IPS DF 19.7 (cell line): ENCODE data around the gene DBI.

Source experiments
- DNase-seq: peaks from one replicate; pipeline ENCODE4 v3.0.0-alpha.2; 2013; ENCODE audit warnings: low read depth, low spot score

DBI gene

DNA sequence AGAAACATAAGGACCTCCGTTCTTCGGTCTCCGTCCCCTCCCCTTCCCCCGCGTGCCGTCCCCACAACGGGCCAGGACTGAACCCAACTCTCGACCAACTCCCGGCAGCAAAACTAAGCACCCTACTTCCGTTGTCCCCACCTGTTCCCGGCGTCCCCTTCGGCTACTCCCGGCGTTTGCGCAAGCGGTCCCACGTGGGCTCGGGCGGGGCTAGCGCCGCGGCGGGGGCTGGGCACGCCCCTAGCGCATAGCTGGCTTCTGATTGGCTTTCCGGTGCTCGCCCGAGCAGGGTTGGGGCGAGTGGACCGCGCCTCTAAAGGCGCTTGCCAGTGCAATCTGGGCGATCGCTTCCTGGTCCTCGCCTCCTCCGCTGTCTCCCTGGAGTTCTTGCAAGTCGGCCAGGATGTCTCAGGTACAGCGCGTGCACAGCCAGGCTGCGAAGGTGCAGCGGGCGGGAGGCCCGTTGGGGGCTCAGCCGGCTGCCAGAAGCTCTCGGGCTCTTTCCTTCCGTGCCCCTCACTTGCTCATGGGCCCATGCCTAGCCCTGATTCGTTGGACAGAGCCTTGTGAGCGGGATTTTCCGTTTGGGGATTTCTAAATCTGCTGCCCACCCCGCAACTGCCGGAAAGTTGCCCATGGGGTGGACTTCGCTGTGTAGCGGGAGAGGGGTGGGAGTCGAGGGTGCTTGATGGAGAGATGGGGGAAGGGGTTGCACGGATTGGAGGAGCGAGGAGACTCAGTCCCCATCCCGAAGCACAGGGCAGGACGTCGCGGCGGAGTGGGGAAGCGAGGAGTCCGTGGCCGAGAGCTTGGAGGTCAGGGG, at the start of gene DBI, which contains the start of gene C2orf76:
TSS of gene DBI (plus strand) at position 329 of the 823 bp plus-strand sequence. CDS start at position 404, 75 bp downstream.
TSS of gene C2orf76 (minus strand) at position 186 of the 823 bp plus-strand sequence. CDS start 26,875 bp downstream, outside the sequence.
- DNase-seq = peak; percentile 80

DNA sequence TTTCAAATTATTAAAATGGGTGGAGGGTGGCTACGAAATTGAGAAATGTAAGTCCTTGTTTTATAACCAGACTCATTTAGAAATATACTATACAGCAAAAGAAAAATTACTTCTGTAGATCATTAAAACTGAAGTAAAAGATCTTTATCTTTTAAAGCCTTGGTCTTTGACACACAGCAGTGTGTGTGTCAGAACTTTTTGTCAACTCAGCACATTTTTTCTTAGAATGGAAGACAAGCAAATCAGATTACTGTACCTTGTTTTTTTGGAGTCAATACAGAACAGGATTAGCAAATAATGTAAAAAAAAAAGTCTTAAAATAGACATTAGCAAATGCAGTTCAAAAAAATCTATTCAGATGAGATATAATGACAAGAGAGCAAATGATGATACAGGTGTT, 49.2 kb upstream of the DBI start:
- DNase-seq = no peak

DNA sequence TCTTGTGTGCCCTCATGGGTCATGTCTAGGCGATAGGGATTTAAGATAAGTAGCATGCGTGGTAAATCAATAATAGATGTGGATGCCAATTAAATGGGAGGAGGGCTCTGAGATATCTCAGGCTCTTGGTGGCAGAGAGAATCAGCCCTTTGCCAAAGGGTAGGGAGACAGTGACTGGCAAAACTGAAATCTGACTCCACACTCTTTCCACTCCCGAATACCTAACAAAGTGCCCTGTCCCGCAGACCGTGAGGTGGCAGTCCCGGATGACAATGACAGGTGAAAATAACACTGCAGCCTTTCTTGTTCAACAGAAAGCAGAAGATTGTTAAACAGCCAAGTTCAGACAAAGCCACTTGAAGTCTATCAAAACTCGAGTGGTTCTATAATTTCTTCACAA, 47.2 kb upstream of the DBI start:
- DNase-seq = no peak

GRCh38 chr2:119323459-119323858, 43.3 kb upstream of the DBI start:
- DNase-seq = no peak

DNA sequence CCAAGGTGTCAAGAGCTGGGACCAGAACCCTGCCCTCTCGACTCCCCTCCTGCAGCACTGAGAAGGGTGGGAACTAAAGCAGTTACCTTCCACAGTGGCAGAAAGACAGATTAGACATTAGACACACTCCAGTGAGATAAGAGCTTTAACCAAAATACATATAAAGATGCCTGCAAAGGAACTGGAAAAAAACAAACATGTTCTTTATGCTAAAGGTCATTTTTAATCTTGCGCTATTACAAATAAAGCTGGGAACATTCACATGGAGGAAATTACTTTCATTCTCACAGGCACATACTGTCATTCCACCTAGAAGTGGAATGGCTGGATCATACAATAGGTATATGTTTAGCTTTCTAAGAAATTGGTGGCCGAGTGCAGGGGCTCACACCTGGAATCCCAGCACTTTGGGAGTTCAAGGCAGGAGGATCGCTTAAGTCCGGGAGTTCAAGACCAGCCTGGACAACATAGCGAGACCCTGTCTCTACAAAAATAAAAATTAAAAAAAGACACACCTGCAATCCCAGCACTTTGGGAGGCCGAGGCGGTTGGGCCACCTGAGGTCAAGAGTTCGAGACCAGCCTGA, 42.0 kb upstream of the DBI start:
- DNase-seq = no peak

DNA sequence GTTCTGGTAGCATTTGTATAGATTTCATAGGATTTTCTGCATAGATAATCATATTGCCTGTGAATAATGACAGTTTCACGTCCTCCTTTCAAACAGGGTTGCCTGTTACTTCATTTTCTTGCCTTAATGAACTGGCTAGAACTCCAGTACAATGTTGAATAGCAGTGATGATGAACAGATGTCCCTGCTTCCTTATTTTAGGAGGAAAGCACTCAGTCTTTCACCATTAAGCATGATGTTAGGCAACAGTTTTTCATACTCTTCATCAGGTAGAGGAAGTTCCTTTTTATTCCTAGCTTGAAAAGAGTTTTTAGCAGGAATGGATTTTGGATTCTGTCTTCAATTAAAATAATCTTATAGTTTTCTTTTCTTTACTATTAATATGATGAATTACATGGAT, 39.8 kb upstream of the DBI start:
- DNase-seq = no peak

- no peak for DNase-seq
Observed at GRCh38 chr2:119327431-119327830, 39.3 kb upstream of the DBI start.

DNA sequence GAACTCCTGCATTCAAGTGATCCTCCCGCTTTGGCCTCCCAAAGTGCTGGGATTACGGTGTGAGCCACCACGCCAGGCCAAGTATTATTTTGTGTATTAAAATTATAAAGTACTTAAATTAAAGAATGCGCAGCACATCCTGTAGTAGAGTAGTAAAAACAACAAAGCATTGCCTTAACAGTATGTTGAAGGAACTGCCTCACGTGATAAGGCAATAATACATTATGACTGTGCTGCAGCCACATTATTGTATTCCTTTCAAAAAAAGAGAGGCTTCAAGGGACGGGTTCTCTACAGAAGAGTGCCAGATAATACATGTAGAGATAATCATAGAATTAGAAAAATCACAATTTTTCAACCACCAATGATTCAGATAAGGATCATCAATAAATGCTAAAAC, 33.8 kb upstream of the DBI start:
- DNase-seq = no peak

GRCh38 chr2:119333360-119333759, 33.4 kb upstream of the DBI start:
- DNase-seq = no peak

- no peak for DNase-seq
Observed at GRCh38 chr2:119333833-119334232, 32.9 kb upstream of the DBI start.

DNA sequence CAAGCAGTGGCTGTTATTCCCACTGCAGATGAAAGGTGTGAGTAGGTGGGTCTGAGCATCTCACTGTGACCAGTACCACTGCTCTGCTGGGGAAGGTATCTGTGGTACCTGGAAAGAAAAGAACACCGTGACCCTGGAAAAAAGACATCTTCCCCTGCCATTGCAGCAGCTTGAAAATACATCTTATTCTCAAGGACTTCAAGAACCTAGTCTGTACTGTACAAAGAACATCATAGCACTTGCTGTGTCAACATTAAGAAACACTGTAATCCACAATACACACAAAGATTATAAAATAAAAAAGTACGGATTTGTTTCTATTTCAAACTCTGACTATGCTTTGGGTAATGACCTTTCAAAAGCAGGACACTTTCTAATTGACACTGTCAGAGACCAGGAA, 29.0 kb upstream of the DBI start:
- no peak for DNase-seq

- no peak for DNase-seq
Observed at GRCh38 chr2:119338272-119338671, 28.5 kb upstream of the DBI start.

GRCh38 chr2:119338826-119339561, 27.8 kb upstream of the DBI start:
- no peak for DNase-seq

DNA sequence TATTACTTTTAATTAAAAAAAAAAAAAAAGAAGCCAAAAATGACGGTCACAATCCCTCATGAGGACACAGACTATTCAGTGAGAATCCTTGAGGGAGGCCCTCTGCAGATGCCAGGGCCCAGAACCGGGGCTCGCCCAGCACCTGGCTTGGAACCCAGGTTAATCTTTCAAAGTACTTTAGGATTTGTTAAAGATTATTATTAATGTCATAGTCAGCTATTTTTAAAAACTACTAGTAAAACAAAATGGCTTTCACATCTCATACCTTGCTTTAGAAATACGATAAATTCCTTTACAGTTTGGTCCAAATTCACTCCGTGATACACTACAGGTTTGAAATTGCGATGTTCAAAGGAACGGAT, 27.2 kb upstream of the DBI start:
- DNase-seq = no peak

DNA sequence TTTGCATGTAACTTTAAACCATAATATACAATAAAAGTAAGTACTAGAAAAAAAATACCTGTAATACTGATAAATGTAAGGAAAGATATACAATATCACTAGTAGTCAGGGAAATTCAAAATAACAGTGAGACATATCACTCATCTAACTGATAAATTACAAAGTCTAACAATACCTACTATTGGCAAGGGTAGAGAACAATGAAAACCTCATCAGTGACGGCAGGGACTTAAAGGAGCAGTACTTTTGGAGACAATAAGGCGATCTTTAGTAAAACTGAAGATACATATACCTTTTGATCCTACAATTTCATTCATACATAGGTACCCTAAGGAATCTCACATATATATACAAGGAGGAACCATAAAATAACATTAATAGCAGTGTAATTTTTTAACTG, 25.1 kb upstream of the DBI start:
- no peak for DNase-seq

GRCh38 chr2:119349289-119349688, 17.5 kb upstream of the DBI start:
- no peak for DNase-seq

- no peak for DNase-seq
Observed at GRCh38 chr2:119350311-119350998, 16.3 kb upstream of the DBI start.

GRCh38 chr2:119352357-119352756, 14.4 kb upstream of the DBI start:
- no peak for DNase-seq

DNA sequence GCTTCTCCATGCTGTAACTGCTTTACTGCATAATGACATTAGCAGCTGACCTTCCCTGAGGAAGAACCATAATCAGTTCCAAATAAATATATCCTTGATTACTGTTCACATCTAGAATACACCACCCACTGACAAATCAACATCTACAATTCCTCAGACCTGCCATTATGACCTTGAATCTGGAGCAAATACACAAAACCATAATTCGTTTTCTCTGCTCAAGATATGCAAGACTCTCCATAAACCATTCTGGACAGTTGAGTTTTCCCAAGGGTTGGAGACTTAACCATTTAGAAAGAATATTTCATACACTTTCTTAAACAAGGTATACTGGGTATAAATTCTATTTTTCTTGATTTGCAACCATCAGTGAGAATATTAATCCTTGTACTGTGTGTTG, 11.9 kb upstream of the DBI start:
- no peak for DNase-seq

DNA sequence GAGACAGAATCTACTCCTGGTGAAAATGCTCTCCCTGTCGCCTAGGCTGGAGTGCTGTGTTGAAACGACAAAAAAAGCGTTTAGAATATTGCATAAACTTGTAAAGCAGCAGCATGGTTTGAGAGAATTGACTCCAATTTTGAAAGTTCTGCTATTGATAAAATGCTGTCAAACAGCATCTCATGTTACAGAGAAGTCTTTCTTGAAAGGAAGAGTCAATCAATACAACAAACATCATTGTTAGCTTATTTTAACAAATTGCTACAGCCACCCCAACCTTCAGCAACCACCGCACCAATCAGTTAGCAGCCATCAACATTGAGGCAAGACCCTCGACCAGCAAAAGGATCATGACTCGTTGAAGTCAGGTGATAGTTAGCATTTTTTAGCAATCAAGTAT, 7.0 kb upstream of the DBI start:
- DNase-seq = no peak

DNA sequence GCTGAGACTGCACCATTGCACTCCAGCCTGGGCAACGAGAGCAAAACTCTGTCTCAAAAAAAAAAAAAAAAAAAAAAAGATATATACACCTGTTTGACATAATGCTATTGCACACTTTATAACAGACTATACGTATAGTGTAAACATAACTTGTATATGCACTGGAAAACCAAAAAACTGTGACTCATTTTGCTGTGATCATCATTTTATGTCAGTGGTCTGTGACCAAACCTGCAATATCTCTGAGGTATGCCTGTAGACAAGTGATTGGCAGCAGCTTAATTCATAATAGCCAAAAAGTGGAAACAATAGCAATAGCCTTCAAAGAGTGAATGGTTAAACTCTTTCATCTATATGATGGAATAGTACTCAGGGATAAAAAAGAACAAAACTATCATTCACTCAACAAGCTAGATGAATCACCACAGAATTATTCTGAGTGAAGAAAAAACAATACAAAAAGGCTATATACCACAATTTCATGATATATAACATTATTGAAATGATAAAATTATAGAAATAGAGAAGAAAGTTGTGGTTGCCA, 6.3 kb upstream of the DBI start:
- no peak for DNase-seq

- DNase-seq = no peak
Observed at GRCh38 chr2:119364798-119365197, 2.0 kb upstream of the DBI start.
